KBM-7 (cell line): ENCODE measurements around the gene MDC1.
"Not testable (repeated sequence)": the region's sequence is repeated elsewhere in the genome, so short reads cannot be mapped to it uniquely, and the experiment has no call there.

Source experiments
- DNase-seq: peaks from one replicate; pipeline ENCODE4 v3.0.0-alpha.2; 2015
- in situ Hi-C: fragments of 300-500 bp; cut with MboI; formaldehyde crosslinking; loops from 2 replicates; pipeline ENCODE4 v1.14.3; 2020; ENCODE audit warnings: low sequenced_read_pairs, low pct_unique_long_range_greater_than_20kb, mixed read lengths

Gene MDC1

GRCh38 chr6:30717129-30717844 is at the start of gene MDC1:
Gene MDC1, minus strand, starts transcription at chr6:30717281. Its CDS starts 2,106 bp downstream, at chr6:30715175.
- in situ Hi-C loops: no loop called here
- peak; percentile 100 for DNase-seq

GRCh38 chr6:30766461-30767157 is 49.5 kb upstream of the MDC1 start:
- DNase-seq: no peak

GRCh38 chr6:30765495-30765894 is 48.4 kb upstream of the MDC1 start:
- DNase-seq, in situ Hi-C loops: not testable (repeated sequence)

More at GRCh38 chr6:30766461-30767157, 49.5 kb upstream of the MDC1 start:
- in situ Hi-C loops: no loop called here

- DNase-seq, in situ Hi-C loops: not testable (repeated sequence)
Observed at GRCh38 chr6:30764490-30765043, 47.5 kb upstream of the MDC1 start.

- in situ Hi-C loops: no loop called here
- DNase-seq: peak; percentile 45
Observed at GRCh38 chr6:30763618-30764489, 46.8 kb upstream of the MDC1 start.

- in situ Hi-C loops: no loop called here
- no peak for DNase-seq
Observed at GRCh38 chr6:30763155-30763617, 46.1 kb upstream of the MDC1 start.

GRCh38 chr6:30761791-30762429 is 44.8 kb upstream of the MDC1 start:
- DNase-seq: no peak
- in situ Hi-C loops: no loop called here

GRCh38 chr6:30760549-30760948 is 43.5 kb upstream of the MDC1 start:
- in situ Hi-C loops: no loop called here
- no peak for DNase-seq

GRCh38 chr6:30759575-30760239 is 42.6 kb upstream of the MDC1 start:
- DNase-seq: no peak
- in situ Hi-C loops: no loop called here

GRCh38 chr6:30757261-30757904 is 40.3 kb upstream of the MDC1 start:
- DNase-seq: no peak
- in situ Hi-C loops: no loop called here

GRCh38 chr6:30756405-30757003 is 39.4 kb upstream of the MDC1 start:
- DNase-seq, in situ Hi-C loops: not testable (repeated sequence)

- in situ Hi-C loops: no loop called here
- DNase-seq: no peak
Observed at GRCh38 chr6:30754631-30755030, 37.5 kb upstream of the MDC1 start.

GRCh38 chr6:30752157-30752927 is 35.3 kb upstream of the MDC1 start:
- in situ Hi-C loops: no loop called here
- DNase-seq: peak; percentile 60

- DNase-seq: no peak
- in situ Hi-C loops: no loop called here
Observed at GRCh38 chr6:30750379-30750668, 33.2 kb upstream of the MDC1 start.

- no peak for DNase-seq
- in situ Hi-C loops: no loop called here
Observed at GRCh38 chr6:30749554-30750378, 32.7 kb upstream of the MDC1 start.

GRCh38 chr6:30748851-30749540 is 31.9 kb upstream of the MDC1 start:
- DNase-seq: no peak
- in situ Hi-C loops: no loop called here
